Ishikawa (cell line): ENCODE measurements around the gene CYBC1.

Experiments used
- CEBPB ChIP-seq: IDR thresholded peaks from 2 replicates; pipeline ENCODE4 v1.6.1; 2012
- CREB1 ChIP-seq: IDR thresholded peaks from 2 replicates; pipeline ENCODE4 v1.6.1; 2012; ENCODE audit warnings: low read depth
- EGR1 ChIP-seq: IDR thresholded peaks from 2 replicates; pipeline ENCODE4 v1.6.1; 2012
- EP300 ChIP-seq: IDR thresholded peaks from 2 replicates; pipeline ENCODE4 v1.6.1; 2012; ENCODE audit warnings: borderline replicate concordance
- FOXM1 ChIP-seq: IDR thresholded peaks from 2 replicates; pipeline ENCODE4 v1.6.1; 2012; ENCODE audit warnings: low read depth, borderline replicate concordance
- NFIC ChIP-seq: IDR thresholded peaks from 2 replicates; pipeline ENCODE4 v1.6.1; 2012
- RAD21 ChIP-seq: IDR thresholded peaks from 2 replicates; pipeline ENCODE4 v1.6.1; 2012; ENCODE audit warnings: low read depth
- REST ChIP-seq: IDR thresholded peaks from 2 replicates; pipeline ENCODE4 v1.6.1; 2012; ENCODE audit warnings: low read depth, mild to moderate bottlenecking
- TAF1 ChIP-seq: IDR thresholded peaks from 2 replicates; pipeline ENCODE4 v1.6.1; 2012; ENCODE audit warnings: low read depth, mild to moderate bottlenecking
- TCF12 ChIP-seq: IDR thresholded peaks from 2 replicates; pipeline ENCODE4 v1.6.1; 2012; ENCODE audit warnings: low read depth
- TEAD4 ChIP-seq: IDR thresholded peaks from 2 replicates; pipeline ENCODE4 v1.6.1; 2012
- USF1 ChIP-seq: IDR thresholded peaks from 2 replicates; pipeline ENCODE4 v1.6.1; 2012
- YY1 ChIP-seq: IDR thresholded peaks from 2 replicates; pipeline ENCODE4 v1.6.1; 2012; ENCODE audit warnings: low read depth
- ZBTB7A ChIP-seq: IDR thresholded peaks from 2 replicates; pipeline ENCODE4 v1.6.1; 2012; ENCODE audit warnings: low read depth
- TF ChIP-seq, protein P1 (sequence below): IDR thresholded peaks from 2 replicates; pipeline ENCODE4 v1.6.1; 2012

Gene CYBC1

GRCh38 chr17:82458179-82458884 lies 7.8 kb upstream of the CYBC1 start, which contains the start of gene NARF:
Gene NARF, plus strand, starts transcription at chr17:82458741. Its CDS starts 63 bp downstream, at chr17:82458804.
- no peak for TF ChIP-seq RAD21
- no peak for TF ChIP-seq USF1
- 0 out of 2 replicates have a peak, but pooled peaks have one; percentile 6 for TF ChIP-seq REST
- peak; percentile 85 for TF ChIP-seq TAF1
- TF ChIP-seq ZBTB7A = no peak
- TF ChIP-seq EGR1 = no peak
- no peak for TF ChIP-seq FOXM1
- no peak for TF ChIP-seq CEBPB
- no peak; the same call in 1 of the 2 replicates for TF ChIP-seq NFIC
- no peak; the same call in 1 of the 2 replicates for TF ChIP-seq CREB1
- TF ChIP-seq, protein P1, sequence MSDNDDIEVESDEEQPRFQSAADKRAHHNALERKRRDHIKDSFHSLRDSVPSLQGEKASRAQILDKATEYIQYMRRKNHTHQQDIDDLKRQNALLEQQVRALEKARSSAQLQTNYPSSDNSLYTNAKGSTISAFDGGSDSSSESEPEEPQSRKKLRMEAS = peak; percentile 57
- peak; percentile 47; the same call in 1 of the 2 replicates for TF ChIP-seq EP300
- TF ChIP-seq TEAD4 = no peak
- peak; percentile 92 for TF ChIP-seq YY1
- TF ChIP-seq TCF12 = peak; percentile 61

- TF ChIP-seq USF1 (peak; percentile 97), RAD21 (no peak)
- TF ChIP-seq, protein P1 = peak; percentile 66
Observed at GRCh38 chr17:82457929-82458178, 7.3 kb upstream of the CYBC1 start.

DNA sequence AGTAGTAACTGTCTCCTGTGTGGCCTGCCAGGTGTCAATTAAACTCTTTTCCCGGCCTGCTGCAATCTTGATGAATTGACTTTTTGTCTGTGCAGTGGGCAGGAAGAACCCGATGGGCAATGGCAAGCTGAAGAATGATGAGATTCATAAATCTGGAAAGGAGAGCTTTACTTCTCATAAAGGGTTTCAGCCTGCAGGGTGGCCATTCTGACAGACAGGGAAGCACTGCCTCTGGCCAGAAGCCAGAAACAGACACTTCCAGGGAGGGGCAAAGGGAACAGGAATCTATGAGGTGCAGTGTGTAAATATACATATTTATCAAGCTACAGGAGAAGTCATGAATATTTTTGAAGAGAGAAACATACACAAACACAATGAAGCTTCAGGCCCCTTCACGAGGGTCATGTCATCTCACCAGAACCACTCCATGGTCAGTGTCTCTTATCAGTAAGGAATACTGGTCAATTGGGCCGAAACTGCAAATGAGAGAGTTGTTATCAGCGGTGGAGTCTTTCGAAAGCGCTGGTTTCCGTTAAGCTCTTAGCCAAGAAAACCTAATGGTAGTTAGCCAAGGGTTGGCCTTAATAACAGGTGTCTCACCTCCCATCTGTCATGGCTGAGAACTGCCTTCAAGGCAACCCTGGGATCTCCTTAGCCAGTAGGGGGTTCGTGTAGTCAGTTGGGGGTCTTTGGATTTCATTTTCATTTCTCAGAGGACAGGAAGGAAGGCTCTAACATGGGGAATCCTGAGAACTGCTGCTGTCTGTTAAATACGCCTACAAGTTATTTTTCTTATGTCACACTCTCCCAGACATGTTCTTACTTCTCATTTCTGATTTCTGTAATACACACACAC lies 6.7 kb upstream of the CYBC1 start:
- TF ChIP-seq TEAD4 (no peak), RAD21 (no peak), CREB1 (no peak), TCF12 (no peak)

DNA sequence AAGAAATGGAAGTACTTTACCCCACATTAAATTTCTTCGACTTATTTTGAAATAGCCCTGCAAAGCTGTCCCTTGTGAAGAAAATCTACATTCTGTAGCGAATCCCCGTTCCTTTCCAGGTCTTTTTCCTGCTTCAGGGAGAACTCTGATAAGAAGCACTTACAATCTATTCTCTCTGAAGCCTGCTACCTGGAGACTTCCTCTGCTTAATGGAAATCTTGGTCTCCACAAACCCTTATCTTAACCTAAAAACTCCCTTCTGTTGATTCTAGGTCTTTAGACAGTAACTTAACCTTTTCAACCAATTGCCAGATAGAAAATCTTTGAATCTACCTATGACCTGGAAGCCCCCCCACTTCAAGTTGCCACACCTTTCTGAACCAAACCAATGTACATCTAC lies 1.6 kb upstream of the CYBC1 start:
- TF ChIP-seq CREB1 (no peak), EP300 (no peak), TAF1 (no peak), NFIC (no peak), CEBPB (no peak), EGR1 (no peak), FOXM1 (no peak), YY1 (no peak), TCF12 (no peak), TEAD4 (no peak), RAD21 (no peak), USF1 (no peak), REST (no peak)
- TF ChIP-seq, protein P1 = no peak

- TF ChIP-seq RAD21 (no peak), REST (no peak), YY1 (no peak)
Observed at GRCh38 chr17:82449883-82450356, 632 bp downstream of the CYBC1 start.
